Colonic mucosa (tissue), 4 donors: ENCODE data around the gene KIF7. TPM values are rescaled to one million over a fixed set of nuclear protein-coding genes. Genes with fewer than 3 reads are reported as not detected.
A peak's percentile ranks its signal among the peaks of the same experiment; 100 is the strongest.

Experiments used
- DNase-seq: peaks from one replicate; pipeline ENCODE4 v3.0.0-alpha.2; 2020
- H3K27ac ChIP-seq: fragments of 200-600 bp; one replicate; pipeline ENCODE4 v1.8.0; 2021
- H3K27me3 ChIP-seq: fragments of 200-600 bp; one replicate; pipeline ENCODE4 v1.8.0; 2021
- H3K36me3 ChIP-seq: fragments of 200-600 bp; one replicate; pipeline ENCODE4 v1.8.0; 2021
- H3K4me1 ChIP-seq: fragments of 200-600 bp; one replicate; pipeline ENCODE4 v1.8.0; 2021; ENCODE audit warnings: mild to moderate bottlenecking
- H3K4me3 ChIP-seq: fragments of 200-600 bp; one replicate; pipeline ENCODE4 v1.8.0; 2021
- H3K9ac ChIP-seq, 2 donors: one replicate each; pipeline ENCODE4 v1.7.0; 2013; ENCODE audit warnings: control low read depth in 2 of 2, low read depth in 2 of 2, low read length in 2 of 2
- H3K9me3 ChIP-seq: fragments of 200-600 bp; one replicate; pipeline ENCODE4 v1.8.0; 2021
- CTCF ChIP-seq: fragments of 200-600 bp; IDR thresholded peaks from one replicate; pipeline ENCODE4 v1.8.0; 2022; ENCODE audit warnings: antibody characterized with exemption, mild to moderate bottlenecking
- intact Hi-C: fragments of 100-400 bp; cut with DNase I; formaldehyde crosslinking; loops from one replicate; pipeline ENCODE4 v1.14.1; 2022
- total RNA-seq, 2 donors: library from RNA; stranded (reverse); fragmentation: NEBNext Ultra II Directional in 1 of 2; extraction: Animal tissue kit (Norgen Biotek cat#: 25700) in 1 of 2; gene quantifications; one replicate each; pipeline ENCODE4 v1.2.1, GENCODE V29; 2021
- donor health status: healthy.
- donor health status: DM: no; HTN: no; CAD: no.
- donor health status: DM: no; HTN: no; CAD: no.

KIF7 gene
- total RNA-seq, 2 donors from 2014 or later = 1.1 to 1.2 TPM

DNA sequence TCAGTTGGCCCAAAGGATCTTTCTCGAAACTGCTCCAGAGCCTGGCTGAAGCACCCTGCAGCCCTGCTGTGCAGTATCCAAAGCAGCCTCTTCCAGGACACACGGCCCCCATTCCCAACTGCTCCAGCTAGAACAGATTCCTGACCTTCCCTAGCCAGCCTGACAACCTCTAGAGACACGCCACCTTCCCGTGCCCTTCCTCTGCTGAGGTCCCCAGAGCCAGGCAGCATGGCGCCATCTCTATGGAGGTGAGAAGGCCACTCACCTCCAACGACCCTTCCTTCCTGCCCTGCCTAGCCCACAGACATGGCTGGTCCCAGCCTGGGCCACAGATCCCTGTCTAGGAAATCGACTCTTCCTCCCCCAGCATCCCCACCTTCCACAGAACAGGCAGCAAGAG, 3.1 kb downstream of the KIF7 start:
- Histone ChIP-seq H3K4me3 (no peak overlapping the region), H3K36me3 (no peaks in the 10 kb centered on the region), H3K4me1 (peaks cover 3% of the 10 kb centered on the region), H3K27ac (no peak overlapping the region), H3K9me3 (no peaks in the 10 kb centered on the region), H3K9ac (no peak overlapping the region), H3K27me3 (peaks cover 12% of the 10 kb centered on the region)
- TF ChIP-seq CTCF = no peak
- DNase-seq = no peak
- intact Hi-C loops = no loop called here

DNA sequence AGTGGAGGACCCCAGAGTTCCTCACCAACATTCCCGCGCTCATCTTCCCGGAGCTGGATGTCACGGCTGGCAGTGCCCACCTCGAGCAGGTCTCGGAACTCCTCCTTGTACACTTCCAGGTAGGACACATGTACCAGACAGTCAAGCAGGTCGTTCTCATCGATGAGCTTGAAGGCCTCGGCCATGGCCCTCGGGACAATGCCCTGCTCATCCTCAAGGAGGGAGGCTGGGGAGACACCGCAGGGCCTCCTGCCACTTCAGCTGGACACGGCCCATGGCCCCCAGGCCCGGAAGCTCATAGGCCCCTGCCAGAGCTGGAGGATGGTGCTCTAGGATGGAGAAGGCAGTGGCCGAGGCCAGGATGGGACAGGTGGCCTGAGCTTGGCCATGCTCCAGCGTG, 5.6 kb downstream of the KIF7 start:
- H3K9ac ChIP-seq = no peak overlapping the region
- DNase-seq = no peak
- no peaks in the 10 kb centered on the region for H3K9me3 ChIP-seq
- no peaks in the 10 kb centered on the region for H3K36me3 ChIP-seq
- no peak overlapping the region for H3K27ac ChIP-seq
- no peak overlapping the region for H3K4me3 ChIP-seq
- H3K27me3 ChIP-seq = peaks cover 2% of the 10 kb centered on the region
- H3K4me1 ChIP-seq = peaks cover 2% of the 10 kb centered on the region
- TF ChIP-seq CTCF = no peak
- intact Hi-C loops = loop anchor here (10.0 kb wide), 1 partner anchor 85 kb away; no protein-coding TSS in a partner anchor

DNA sequence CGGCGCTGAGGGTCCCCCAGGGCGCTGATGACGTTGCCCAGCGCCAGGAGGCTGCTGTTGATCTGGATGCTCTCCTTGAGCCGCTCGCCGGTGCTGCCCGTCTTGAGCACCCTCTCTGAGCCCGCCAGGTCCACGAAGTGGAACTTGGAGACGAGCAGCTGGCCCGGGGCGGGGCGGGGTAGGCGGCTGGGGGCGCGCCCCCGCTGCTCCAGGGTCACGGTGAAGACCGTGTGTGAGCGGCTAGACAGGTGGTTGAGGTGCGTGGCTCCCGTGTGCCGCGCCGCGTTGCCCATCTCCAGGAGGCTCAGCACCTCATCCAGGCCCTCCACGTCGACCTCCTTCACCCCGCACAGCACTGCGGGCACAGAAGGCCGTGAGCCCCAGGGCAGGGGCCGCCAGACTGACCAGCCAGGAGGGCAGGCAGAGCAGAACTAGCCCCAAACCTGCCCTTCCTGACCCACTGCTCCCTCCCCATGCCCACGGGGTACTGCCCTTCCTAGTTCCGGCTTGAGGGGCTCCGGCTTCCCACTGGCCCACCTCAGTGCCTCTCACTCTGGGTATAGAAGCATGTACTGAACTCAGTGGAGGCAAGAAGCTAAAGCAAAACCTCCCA, 6.1 kb downstream of the KIF7 start:
- intact Hi-C loops = loop anchor here (10.0 kb wide), 1 partner anchor 86 kb away; no protein-coding TSS in a partner anchor

DNA sequence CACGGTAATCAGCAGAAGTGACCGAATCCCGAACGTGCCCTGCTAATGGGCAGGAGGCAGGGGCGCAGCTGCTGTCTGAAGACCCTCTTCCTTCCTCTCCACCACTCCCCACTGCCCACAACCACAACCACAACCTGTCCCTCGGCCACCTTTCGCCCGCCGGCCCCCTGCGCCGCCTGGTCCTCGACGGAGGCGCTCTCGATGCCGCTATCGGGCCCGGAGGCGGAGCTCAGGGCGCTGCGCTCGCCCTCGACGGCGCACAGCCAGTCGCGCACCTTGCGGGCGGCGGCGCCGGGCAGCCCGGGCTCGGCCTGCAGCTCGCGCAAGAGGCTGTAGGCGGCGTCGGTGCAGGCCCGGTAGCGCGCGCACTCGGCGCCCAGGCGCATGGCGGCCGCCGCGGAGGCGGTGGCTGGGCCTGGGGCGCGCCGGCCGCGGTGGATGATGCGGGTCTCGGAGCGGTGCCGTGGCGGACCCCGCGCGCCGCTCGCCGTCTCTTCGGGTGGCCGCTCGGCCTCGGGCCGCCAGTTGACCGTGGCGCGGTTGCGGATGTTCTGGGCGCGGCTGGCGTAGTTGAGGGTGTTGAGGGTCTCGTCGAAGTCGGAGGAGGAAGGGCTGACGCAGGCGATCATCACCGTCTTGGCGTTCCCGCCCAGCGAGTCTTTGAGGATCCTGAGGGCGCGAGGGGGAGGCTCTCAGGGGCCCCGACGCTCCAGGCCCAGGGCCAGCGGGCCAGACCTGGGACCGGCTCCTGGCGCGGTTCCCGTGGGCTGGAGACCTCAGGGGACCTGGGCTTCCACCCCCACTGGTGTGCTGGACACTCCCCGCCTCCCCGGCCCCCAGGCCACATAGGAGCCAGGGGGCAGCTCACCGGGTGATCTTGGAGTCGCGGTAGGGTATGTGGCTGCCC, 6.9 kb downstream of the KIF7 start:
- no peak for DNase-seq
- Histone ChIP-seq H3K9me3 (no peaks in the 10 kb centered on the region), H3K27me3 (no peaks in the 10 kb centered on the region), H3K9ac (no peak overlapping the region), H3K27ac (no peak overlapping the region), H3K4me1 (no peaks in the 10 kb centered on the region), H3K4me3 (no peak overlapping the region), H3K36me3 (no peaks in the 10 kb centered on the region)
- intact Hi-C loops = loop anchor here (10.0 kb wide), 1 partner anchor 86 kb away; no protein-coding TSS in a partner anchor
- TF ChIP-seq CTCF = no peak

More for the DNA sequence above, 6.1 kb downstream of the KIF7 start:
- TF ChIP-seq CTCF = no peak
- H3K9ac ChIP-seq = no peak overlapping the region
- no peaks in the 10 kb centered on the region for H3K4me1 ChIP-seq
- no peak overlapping the region for H3K27ac ChIP-seq
- no peaks in the 10 kb centered on the region for H3K27me3 ChIP-seq
- DNase-seq = no peak
- H3K9me3 ChIP-seq = no peaks in the 10 kb centered on the region
- H3K36me3 ChIP-seq = no peaks in the 10 kb centered on the region
- no peak overlapping the region for H3K4me3 ChIP-seq

DNA sequence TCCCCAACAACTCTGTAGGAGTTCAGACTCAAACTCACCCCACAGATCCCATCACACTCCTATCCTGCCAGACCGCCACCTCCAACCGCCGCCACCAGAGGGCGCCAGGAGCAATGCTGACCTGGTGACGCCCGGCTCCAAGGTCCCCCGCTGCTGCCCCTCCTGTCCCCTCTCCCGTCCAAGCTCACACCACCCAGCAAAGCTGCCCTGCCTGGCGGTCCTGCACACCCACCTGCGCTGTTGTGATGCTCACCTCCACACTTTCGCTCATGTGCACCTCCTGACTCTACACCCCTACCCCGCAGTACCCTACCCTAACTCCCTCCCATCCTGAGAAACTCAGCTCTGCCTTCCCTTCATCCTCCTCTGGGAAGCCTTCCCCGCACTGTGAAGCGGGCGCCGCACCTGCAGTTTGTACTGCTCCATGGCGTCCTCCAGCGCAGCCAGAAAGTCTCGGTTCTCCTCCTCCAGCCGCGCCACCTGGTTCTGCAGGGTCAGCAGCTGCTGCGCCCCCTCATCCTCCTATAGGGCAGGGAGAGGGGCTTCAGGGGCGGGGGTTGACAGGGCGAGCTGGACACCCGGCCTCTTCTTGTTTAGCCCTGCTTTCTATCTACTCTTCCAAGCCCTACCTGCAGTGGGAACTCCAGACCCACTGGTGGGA, 7.9 kb downstream of the KIF7 start:
- Histone ChIP-seq H3K9me3 (no peaks in the 10 kb centered on the region), H3K4me3 (no peak overlapping the region), H3K27ac (no peak overlapping the region), H3K9ac (peak overlapping the region in 1 of 2 donors; percentile 34), H3K36me3 (no peaks in the 10 kb centered on the region), H3K27me3 (no peaks in the 10 kb centered on the region), H3K4me1 (no peaks in the 10 kb centered on the region)
- peak; percentile 77 for TF ChIP-seq CTCF
- intact Hi-C loops = loop anchor here (10.0 kb wide), 1 partner anchor 87 kb away; no protein-coding TSS in a partner anchor
- peak; percentile 86 for DNase-seq
